ENCODE data around the gene NOP53.
"Not testable (repeated sequence)": the region's sequence is repeated elsewhere in the genome, so short reads cannot be mapped to it uniquely, and the experiment has no call there.

The NOP53 gene

DNA sequence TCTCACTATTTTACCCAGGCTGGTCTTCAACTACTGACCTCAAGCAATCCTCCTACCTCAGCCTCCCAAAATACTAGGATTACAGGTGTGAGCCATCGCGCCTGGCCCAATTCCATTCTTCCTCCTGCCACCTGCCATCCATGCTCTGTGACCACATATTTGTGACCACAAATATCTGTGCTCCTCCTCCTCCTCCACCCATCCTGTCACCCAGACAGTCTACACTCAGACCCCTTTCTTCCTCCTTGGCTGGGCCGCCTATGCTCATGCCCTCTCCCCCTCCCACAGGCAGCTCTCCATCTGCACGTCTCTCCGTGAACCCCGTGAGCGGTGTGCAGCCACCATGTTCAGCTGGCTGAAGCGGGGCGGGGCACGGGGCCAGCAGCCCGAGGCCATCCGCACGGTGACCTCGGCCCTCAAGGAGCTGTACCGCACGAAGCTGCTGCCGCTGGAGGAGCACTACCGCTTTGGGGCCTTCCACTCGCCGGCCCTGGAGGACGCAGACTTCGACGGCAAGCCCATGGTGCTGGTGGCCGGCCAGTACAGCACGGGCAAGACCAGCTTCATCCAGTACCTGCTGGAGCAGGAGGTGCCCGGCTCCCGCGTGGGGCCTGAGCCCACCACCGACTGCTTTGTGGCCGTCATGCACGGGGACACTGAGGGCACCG is 28.9 kb upstream of the NOP53 start:
- Histone ChIP-seq H3K4me3 (replicated peaks; ENCODE audit: insufficient read depth, low read length) (no peak overlapping the region), H3K27ac (replicated peaks) (no peak overlapping the region)
- TF ChIP-seq GABPA (IDR thresholded peaks at IDR 0.05; ENCODE audit: low read depth) (no peak), CTCF (IDR thresholded peaks at IDR 0.05; ENCODE audit: insufficient read depth, low read length) (no peak), SPI1 (IDR thresholded peaks at IDR 0.05; ENCODE audit: borderline replicate concordance, low read depth) (no peak), REST (IDR thresholded peaks at IDR 0.05; ENCODE audit: insufficient replicate concordance, low read depth) (no peak), POLR2AphosphoS5 (IDR thresholded peaks at IDR 0.05; ENCODE audit: low read depth) (no peak)

GRCh38 chr19:47718415-47719046 is 26.8 kb upstream of the NOP53 start:
- H3K27me3 ChIP-seq (ENCODE audit: insufficient read depth, poor library complexity, severe bottlenecking); H3K4me3 ChIP-seq (replicated peaks; ENCODE audit: insufficient read depth, low read length); H3K27ac ChIP-seq (replicated peaks); DNase-seq (ENCODE audit: low read depth in 1 of 2, low spot score in 1 of 2): not testable (repeated sequence)

More for the DNA sequence above, 28.9 kb upstream of the NOP53 start:
- no peak for DNase-seq (ENCODE audit: low read depth in 1 of 2, low spot score in 1 of 2)
- H3K27me3 ChIP-seq (ENCODE audit: insufficient read depth, poor library complexity, severe bottlenecking): peaks cover 7% of the 10 kb centered on the region

DNA sequence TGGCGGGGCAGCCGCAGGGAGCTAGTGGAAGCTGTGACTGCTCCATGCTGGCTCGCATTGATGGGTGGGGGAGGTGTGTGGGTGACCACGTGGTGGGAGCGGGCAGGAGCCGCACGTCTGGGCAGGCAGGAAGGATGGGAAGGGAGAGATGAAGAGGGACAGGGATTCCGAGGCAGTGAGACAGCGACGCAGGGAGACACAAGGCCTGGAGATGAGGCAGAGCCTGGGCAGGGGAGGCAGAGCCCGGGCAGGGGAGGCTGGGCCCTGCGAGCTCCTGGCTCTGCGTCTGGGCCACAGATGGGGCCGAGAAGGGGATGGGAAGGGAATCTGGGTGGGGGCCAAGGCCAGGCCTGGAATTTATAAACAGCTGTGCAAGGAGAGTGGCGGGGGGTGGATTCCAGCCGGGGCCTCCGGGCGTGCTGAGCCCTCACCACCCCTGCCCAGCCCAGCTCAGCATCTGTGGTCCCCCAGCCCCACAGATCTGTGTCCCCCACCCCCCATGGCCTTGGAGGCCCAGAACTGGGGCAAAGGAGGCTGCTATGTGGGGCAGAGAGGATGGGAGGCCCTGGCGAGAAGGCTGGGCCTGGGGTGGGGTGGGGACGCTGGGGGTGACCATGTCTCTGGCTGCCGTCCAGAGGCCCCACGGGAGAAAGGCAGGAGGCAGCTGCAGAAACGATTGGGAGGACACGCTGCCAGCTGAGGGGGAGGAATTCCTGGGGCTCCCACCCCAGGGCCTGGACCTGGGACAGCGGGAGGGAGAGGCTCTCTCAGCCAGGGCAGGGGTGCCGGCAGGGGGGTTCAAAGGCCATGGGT is 26.1 kb upstream of the NOP53 start:
- no peak overlapping the region for H3K27ac ChIP-seq (replicated peaks)
- TF ChIP-seq POLR2AphosphoS5 (IDR thresholded peaks at IDR 0.05; ENCODE audit: low read depth) (no peak), GABPA (IDR thresholded peaks at IDR 0.05; ENCODE audit: low read depth) (no peak), SPI1 (IDR thresholded peaks at IDR 0.05; ENCODE audit: borderline replicate concordance, low read depth) (no peak), CTCF (IDR thresholded peaks at IDR 0.05; ENCODE audit: insufficient read depth, low read length) (no peak), REST (IDR thresholded peaks at IDR 0.05; ENCODE audit: insufficient replicate concordance, low read depth) (no peak)
- no peak for DNase-seq (ENCODE audit: low read depth in 1 of 2, low spot score in 1 of 2)
- H3K27me3 ChIP-seq (ENCODE audit: insufficient read depth, poor library complexity, severe bottlenecking): no peaks in the 10 kb centered on the region
- H3K4me3 ChIP-seq (replicated peaks; ENCODE audit: insufficient read depth, low read length): no peak overlapping the region
